Left lobe of liver (tissue), 2 donors: ENCODE measurements around the gene ABCA12. TPM values are rescaled to one million over a fixed set of nuclear protein-coding genes. Genes with fewer than 3 reads are reported as not detected.
"Not testable (repeated sequence)": the region's sequence is repeated elsewhere in the genome, so short reads cannot be mapped to it uniquely, and the experiment has no call there.

ENCODE experiments used
- ATAC-seq: fragments of 200-7000 bp; cut with Tn5 transposase; one replicate; pipeline ENCODE4 v1.9.1; 2020; ENCODE audit warnings: mild to moderate bottlenecking, moderate library complexity
- DNase-seq: peaks from one replicate; pipeline ENCODE4 v3.0.0-alpha.2; 2020; ENCODE audit warnings: low spot score
- total RNA-seq: library from RNA; stranded (reverse); gene quantifications from one replicate; pipeline ENCODE4 v1.2.1, GENCODE V29; 2021
- donor health status: DM: no; HTN: no; CAD: no; lungs with moderate emphysema.
- donor health status: DM: no; HTN: yes; CAD: no.

The ABCA12 gene, protein sequence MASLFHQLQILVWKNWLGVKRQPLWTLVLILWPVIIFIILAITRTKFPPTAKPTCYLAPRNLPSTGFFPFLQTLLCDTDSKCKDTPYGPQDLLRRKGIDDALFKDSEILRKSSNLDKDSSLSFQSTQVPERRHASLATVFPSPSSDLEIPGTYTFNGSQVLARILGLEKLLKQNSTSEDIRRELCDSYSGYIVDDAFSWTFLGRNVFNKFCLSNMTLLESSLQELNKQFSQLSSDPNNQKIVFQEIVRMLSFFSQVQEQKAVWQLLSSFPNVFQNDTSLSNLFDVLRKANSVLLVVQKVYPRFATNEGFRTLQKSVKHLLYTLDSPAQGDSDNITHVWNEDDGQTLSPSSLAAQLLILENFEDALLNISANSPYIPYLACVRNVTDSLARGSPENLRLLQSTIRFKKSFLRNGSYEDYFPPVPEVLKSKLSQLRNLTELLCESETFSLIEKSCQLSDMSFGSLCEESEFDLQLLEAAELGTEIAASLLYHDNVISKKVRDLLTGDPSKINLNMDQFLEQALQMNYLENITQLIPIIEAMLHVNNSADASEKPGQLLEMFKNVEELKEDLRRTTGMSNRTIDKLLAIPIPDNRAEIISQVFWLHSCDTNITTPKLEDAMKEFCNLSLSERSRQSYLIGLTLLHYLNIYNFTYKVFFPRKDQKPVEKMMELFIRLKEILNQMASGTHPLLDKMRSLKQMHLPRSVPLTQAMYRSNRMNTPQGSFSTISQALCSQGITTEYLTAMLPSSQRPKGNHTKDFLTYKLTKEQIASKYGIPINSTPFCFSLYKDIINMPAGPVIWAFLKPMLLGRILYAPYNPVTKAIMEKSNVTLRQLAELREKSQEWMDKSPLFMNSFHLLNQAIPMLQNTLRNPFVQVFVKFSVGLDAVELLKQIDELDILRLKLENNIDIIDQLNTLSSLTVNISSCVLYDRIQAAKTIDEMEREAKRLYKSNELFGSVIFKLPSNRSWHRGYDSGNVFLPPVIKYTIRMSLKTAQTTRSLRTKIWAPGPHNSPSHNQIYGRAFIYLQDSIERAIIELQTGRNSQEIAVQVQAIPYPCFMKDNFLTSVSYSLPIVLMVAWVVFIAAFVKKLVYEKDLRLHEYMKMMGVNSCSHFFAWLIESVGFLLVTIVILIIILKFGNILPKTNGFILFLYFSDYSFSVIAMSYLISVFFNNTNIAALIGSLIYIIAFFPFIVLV (N-terminal part only)
- not detected for total RNA-seq

DNA sequence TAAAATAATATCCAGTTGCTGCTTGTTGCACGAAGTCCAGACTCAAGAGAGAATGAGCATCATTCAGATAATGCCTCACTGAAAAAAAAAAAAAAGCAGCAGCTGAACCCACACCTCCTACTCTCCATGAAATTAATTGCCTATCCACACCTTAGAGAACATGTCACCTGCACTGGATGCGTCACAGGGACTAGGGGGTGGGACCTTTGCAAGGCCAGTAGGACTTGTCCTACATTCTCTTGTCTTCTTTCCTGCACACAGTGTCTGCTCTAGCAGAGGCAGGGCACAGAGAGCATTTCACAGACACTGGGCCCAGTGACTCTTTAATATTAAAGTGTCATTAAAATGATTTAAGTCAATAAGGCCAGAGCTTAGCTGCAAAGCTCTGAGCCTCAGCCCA is at the start of gene ABCA12:
TSS of gene ABCA12 (minus strand) at position 148 of the 400 bp plus-strand sequence. CDS start 418 bp downstream, outside the sequence.
- no peak for DNase-seq
- no peak for ATAC-seq

DNA sequence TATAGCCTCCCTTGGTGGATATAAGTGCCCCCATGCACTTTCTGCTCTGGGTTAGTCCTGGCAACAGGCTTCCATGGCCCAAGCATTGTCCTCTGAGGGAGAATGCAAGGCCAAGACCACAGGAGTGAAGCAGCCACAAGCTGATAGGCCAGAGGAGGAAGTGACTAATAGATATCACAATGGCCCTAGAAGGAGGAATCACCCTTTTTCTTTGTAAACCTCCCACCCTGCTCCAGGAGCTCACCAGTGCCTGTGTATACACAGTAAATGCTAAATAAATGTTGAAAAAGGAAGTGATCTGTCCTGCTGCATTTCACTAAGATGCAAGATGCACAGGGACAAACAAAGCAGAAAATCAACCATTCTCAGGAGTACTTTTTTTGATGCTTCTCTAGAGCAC is 49.7 kb upstream of the ABCA12 start:
- ATAC-seq (no peak), DNase-seq (no peak)

- no peak for ATAC-seq
- DNase-seq: no peak
These were observed 47.6 kb upstream of the ABCA12 start for GRCh38 chr2:215186021-215186420.

- no peak for ATAC-seq
- DNase-seq: no peak
These were observed 39.7 kb upstream of the ABCA12 start for GRCh38 chr2:215178121-215178520.

GRCh38 chr2:215171796-215172195 is 33.4 kb upstream of the ABCA12 start:
- no peak for DNase-seq
- no peak for ATAC-seq

DNA sequence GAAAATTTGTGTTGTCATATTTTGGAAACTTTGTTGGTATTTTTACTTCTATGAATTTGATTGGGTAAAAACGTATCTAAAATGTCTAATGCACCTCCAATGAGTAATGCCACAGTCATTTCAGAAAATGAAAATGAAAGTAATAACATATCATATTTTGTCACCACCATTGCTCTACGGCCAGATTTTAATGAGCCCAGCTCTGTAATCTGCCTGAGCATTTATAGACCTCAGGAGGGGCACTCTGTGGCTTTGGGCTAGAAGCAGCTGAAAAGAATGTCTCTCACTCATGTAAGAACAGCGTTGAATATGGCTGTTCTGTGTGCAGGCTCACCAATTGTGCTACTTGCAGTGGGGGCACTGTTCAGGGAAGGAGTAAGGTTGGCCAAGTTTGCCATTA is 32.7 kb upstream of the ABCA12 start:
- DNase-seq (no peak), ATAC-seq (peak; percentile 38)

- DNase-seq, ATAC-seq: not testable (repeated sequence)
These were observed 28.1 kb upstream of the ABCA12 start for GRCh38 chr2:215166505-215166904.

- DNase-seq, ATAC-seq: not testable (repeated sequence)
These were observed 24.9 kb upstream of the ABCA12 start for GRCh38 chr2:215163319-215163718.

DNA sequence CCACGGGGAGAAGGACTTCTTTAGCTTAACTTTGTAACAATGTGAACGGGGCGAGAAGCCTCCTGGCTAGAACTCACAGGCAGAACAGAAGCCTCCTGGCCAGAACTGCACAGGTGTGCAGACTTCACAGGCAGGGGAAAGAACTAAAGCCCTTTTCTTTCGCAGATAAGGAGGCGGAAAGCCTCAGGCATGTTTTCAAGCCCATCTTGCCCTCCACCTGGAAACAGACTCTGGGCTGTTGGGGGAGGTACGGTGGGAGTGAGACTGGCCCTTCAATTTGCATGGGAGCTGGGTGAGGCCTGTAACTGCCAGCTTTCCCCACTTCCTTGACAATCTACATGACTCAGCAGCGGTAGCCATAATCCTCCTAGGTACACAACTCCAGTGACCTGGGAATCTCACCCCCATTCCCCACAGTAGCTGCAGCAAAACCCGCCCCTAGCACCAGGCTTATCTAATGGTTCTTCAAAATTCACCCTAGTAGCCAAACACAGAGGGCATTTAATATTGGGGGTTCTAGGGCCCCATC is 22.9 kb upstream of the ABCA12 start:
- ATAC-seq: no peak
- no peak for DNase-seq

DNA sequence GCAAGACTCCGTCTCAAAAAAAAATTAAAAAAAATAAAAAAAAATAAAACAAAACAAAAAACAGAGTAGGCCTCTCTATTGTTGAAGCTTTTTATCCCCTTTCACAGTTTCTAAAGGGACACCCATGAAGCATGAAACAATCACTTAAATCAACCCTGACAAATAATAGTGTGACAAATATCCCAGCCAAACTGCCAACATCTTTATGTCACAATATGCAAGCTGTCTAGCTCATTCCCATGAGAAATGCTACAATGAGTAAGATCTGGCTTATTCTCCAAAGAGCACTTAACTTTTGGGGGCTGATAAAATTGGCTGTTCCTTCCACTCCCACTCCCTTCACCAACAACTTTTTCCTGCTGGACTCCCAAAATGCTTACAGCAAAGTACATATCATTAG is 21.7 kb upstream of the ABCA12 start:
- no peak for ATAC-seq

DNA sequence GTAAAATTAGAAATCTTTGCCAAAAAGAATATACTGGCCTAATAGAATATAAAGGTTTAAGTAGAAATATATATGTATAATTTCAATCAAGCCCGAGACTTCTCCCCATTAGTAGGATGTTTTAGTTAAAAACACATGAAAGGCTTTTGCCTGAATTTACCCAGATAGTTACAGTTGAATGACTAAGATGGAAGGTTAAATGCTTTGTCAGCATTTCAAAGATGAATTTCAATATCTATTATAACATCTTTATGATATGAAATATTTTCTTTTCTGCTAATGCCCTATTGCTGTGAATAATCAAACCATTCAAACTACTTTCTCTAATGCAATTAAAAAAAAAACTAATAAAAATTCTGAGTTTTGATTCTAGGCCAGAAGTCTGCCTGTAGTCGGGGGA is 18.0 kb upstream of the ABCA12 start:
- DNase-seq (no peak), ATAC-seq (no peak)

More for the DNA sequence above, 21.7 kb upstream of the ABCA12 start:
- DNase-seq: no peak

DNA sequence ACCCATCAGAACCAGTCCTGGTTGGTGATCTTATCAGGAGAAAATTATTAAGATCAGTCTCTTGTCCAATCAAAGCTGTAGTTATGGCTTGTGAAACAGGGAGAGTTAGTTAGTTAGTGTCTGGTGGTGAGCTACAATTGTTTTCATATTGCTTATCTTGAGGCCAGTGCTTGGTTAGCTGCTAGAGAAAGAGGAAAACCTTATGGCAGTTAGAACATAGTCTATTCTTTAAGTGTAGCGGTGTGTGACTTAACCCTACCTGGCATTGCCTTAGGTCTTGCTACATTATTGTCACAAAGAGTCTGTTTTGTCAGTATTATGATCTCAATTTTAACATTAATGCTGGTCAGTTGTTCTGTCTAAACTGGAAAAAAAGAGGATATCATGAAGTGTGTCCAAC is 11.5 kb upstream of the ABCA12 start:
- DNase-seq (no peak), ATAC-seq (no peak)

DNA sequence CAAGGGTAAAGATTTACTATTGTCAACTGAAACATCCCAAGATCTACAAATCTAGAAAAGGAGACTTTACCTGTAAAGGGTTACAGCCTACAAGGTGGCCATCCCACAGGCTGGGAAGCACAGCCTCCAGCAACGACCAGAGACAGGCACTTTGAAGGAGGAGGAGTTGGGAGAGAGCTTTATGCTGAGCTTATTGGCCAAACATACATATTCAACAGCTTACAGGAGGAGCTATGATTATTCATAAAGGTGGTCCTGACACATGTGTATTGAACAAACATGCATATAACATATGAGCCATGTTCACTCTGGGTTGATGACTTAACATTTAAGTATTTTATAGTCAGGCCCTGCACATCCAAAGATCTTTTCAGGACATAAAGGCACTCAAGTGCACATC is 11.1 kb upstream of the ABCA12 start:
- no peak for ATAC-seq
- DNase-seq: no peak

DNA sequence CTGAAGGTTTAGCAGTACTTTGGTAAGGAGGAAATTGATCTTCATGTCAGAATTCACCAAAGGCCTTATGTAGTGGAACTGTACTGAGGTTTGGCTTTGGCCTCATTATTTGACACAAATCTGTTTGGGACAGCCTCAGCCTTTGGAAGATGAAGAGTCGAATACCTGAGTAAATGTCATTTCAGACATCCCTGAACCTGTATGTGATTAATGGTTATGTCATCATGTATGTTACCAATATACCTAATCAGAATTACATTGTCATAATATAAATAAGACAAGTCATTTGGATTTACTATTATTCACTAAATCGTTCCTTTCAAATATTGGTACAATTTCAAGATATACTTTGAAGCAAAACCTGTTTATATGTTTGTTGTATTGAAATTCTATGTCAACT is 10.6 kb upstream of the ABCA12 start:
- DNase-seq (no peak), ATAC-seq (no peak)

GRCh38 chr2:215145611-215146010 is 7.2 kb upstream of the ABCA12 start:
- DNase-seq (no peak), ATAC-seq (no peak)

GRCh38 chr2:215144106-215144875 is 5.9 kb upstream of the ABCA12 start:
- ATAC-seq: no peak
- no peak for DNase-seq

DNA sequence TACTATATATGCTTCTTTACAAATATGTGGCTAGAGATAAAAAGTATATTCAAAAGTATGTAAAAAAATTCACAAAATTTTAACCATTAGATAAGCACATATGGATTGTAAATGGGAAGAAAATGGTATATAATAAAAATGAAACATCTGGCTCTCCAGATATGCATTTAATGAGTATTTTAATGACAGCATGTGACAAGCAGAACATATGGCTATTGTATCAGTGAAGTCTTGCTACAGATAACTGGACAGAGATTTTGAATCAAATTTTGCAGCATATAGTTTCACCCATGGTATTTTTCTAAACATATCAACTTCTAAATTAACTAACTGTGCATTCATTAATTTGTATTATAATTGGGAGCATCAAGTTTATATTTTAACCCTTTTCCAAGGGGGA is 5.0 kb upstream of the ABCA12 start:
- ATAC-seq: no peak
- DNase-seq: no peak

DNA sequence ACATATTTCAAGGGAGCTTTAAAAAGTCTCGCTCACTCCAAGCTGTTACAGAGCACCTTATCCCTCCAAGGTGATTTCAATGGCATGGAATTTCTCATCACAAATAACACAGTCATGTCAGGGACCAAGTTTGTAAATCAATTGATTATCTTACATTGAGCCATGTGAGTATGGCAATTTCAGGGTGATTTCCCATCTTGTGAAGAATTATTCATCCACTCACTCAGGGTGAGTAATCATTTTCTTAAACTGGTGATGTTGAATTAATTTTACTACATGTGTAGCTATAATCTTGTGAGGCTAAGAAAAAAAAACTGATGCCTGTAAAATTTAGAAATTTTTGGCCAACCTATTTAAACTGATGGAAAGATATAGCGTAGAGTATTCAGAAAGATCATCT is 3.3 kb upstream of the ABCA12 start:
- DNase-seq: no peak
- ATAC-seq: no peak

- DNase-seq (no peak), ATAC-seq (no peak)
These were observed 1.8 kb upstream of the ABCA12 start for GRCh38 chr2:215140166-215140707.

DNA sequence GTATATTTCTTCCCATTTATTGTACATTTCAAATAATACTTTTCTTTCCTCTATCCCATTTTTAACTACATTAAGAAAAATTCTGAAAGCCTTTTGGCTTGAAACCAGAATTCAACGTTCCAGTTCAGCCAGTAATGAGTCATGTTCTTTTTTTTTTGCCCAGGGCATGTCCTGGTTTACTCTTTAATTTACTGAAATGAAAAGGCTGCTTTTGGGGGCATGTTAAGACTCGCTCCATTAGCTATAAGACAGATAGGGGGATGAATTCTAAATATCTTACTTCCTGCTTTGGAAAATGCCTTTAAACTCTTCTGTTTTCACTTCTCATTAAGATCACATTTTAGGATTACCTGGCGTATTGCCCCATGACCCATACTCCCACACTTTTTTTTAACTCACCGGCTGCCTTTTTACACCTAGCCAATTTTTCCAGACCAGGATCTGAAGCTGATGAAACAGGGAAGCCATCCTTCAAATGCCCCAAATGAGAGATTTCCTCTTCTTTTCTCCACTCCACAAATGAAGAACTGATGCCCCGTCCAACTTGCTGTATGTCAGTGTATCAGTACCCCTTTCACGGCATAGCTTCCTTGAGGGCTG is 585 bp downstream of the ABCA12 start:
- ATAC-seq (no peak), DNase-seq (no peak)
